ENCODE data around the gene FRMD6. TPM values are rescaled to one million over a fixed set of nuclear protein-coding genes. Genes with fewer than 3 reads are reported as not detected.
"Not testable (repeated sequence)": the region's sequence is repeated elsewhere in the genome, so short reads cannot be mapped to it uniquely, and the experiment has no call there.

The FRMD6 gene
- total RNA-seq, 6 donors from 2014 or later, result 4.9 to 21.0 (median 10.5) TPM

DNA sequence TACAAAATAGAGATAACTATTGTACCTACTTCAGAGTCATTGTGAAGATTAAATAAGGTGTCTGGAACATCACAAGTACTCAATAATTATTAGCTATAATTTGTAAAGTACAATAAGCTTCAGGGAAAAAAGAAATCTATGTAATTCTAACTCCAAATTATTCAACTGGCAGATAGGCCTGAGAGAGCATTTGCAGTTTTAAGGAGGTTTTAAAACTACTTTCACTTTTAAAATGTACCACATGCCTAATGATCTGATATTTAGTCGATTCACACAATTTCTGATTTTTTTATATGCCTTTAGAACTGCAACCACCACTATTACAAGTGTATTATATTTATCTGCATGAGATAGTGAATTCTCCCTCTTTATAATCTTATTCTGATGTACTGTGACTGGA, 24.9 kb upstream of the FRMD6 start:
- no peak for ATAC-seq (ENCODE audit: low FRiP score in 2 of 2)
- TF ChIP-seq POLR2A (IDR thresholded peaks at IDR 0.05), result no peak
- TF ChIP-seq, protein P1, sequence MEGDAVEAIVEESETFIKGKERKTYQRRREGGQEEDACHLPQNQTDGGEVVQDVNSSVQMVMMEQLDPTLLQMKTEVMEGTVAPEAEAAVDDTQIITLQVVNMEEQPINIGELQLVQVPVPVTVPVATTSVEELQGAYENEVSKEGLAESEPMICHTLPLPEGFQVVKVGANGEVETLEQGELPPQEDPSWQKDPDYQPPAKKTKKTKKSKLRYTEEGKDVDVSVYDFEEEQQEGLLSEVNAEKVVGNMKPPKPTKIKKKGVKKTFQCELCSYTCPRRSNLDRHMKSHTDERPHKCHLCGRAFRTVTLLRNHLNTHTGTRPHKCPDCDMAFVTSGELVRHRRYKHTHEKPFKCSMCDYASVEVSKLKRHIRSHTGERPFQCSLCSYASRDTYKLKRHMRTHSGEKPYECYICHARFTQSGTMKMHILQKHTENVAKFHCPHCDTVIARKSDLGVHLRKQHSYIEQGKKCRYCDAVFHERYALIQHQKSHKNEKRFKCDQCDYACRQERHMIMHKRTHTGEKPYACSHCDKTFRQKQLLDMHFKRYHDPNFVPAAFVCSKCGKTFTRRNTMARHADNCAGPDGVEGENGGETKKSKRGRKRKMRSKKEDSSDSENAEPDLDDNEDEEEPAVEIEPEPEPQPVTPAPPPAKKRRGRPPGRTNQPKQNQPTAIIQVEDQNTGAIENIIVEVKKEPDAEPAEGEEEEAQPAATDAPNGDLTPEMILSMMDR (IDR thresholded peaks at IDR 0.05), result no peak
- TF ChIP-seq POLR2AphosphoS5 (IDR thresholded peaks at IDR 0.05), result no peak
- no peak for TF ChIP-seq EP300 (IDR thresholded peaks at IDR 0.05)

DNA sequence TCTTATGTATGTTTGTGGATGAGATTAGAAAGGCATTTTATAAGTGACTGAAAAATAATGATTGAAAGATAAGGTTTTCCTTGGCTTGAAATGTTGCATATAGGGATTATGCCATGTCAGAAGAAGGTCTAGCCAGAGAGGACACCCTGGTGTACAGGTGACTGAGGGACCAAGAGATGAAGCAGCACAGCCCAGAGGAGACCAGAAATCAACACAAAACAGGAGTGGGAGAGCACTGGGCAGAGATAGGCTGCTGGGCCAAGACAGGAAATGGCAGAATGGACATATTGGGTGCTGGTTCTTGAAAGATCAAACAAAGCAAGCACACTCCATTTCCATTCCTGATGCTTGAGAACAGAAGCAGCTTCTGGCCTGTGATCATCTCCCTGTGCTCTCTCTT, 24.4 kb upstream of the FRMD6 start:
- no peak overlapping the region for H3K27ac ChIP-seq
- no peak for DNase-seq
- TF ChIP-seq POLR2A (IDR thresholded peaks at IDR 0.05) (no peak), POLR2AphosphoS5 (IDR thresholded peaks at IDR 0.05) (no peak), EP300 (IDR thresholded peaks at IDR 0.05) (no peak)
- TF ChIP-seq, protein P1 (IDR thresholded peaks at IDR 0.05), result no peak

More for the DNA sequence above, 24.9 kb upstream of the FRMD6 start:
- H3K27me3 ChIP-seq, result no peaks in the 10 kb centered on the region
- WGBS, 2 donors, result 42 to 58% methylated on average over 1 of the region's 1 CpG
- H3K36me3 ChIP-seq, result no peaks in the 10 kb centered on the region
- H3K9me3 ChIP-seq, result no peaks in the 10 kb centered on the region
- no peaks in the 10 kb centered on the region for H3K4me1 ChIP-seq
- H3K27ac ChIP-seq, result no peak overlapping the region
- no peak for DNase-seq
- H3K4me3 ChIP-seq, result no peak overlapping the region

DNA sequence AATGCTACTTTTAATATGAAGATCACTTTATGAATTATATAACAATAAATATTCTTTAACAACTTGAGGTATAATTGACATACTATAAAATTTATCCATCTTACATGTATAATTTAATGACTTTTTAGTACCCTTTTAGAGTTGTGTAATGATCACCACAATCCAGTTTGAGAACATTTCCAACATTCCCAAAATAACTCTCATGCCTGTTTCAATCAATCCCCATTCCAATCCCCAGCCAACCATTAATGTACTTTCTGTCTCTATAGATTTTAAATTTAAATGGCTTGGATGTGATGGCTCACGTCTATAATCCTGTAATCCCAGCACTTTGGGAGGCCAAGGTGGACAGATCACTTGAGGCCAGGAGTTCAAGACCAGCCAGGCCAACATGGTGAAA, 23.5 kb upstream of the FRMD6 start:
- Histone ChIP-seq H3K36me3 (no peaks in the 10 kb centered on the region), H3K27ac (no peak overlapping the region), H3K27me3 (no peaks in the 10 kb centered on the region), H3K4me1 (no peaks in the 10 kb centered on the region), H3K9me3 (no peaks in the 10 kb centered on the region), H3K4me3 (no peak overlapping the region)
- 90 to 92% methylated on average over 1 of the region's 1 CpG for WGBS, 2 donors
- no peak for ATAC-seq (ENCODE audit: low FRiP score in 2 of 2)
- no peak for DNase-seq
- TF ChIP-seq EP300 (IDR thresholded peaks at IDR 0.05) (no peak), POLR2AphosphoS5 (IDR thresholded peaks at IDR 0.05) (no peak), POLR2A (IDR thresholded peaks at IDR 0.05) (no peak)
- TF ChIP-seq, protein P1 (IDR thresholded peaks at IDR 0.05), result no peak

More for the DNA sequence above, 24.4 kb upstream of the FRMD6 start:
- no peak for ATAC-seq (ENCODE audit: low FRiP score in 2 of 2)
- no peaks in the 10 kb centered on the region for H3K4me1 ChIP-seq
- no peaks in the 10 kb centered on the region for H3K36me3 ChIP-seq
- no peaks in the 10 kb centered on the region for H3K9me3 ChIP-seq
- no peak overlapping the region for H3K4me3 ChIP-seq
- no peaks in the 10 kb centered on the region for H3K27me3 ChIP-seq

DNA sequence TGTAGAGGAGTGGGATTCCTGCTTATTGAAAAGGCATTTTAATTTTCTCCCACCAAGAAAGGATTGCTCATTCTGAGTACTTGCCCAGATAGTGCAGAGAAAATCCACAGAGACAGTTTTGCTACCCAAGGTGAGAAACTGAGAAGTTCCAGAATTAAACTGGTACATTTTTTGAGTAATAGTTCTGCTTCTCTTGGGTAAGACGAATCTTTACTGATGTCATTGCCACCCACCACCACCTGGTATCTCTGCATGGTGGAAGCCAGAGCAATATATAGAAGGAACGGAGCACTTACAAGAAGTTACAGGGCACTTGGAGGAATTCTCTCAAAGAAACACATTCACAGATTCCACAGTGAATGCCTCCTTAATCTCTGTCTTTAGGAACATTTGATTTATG, 20.7 kb upstream of the FRMD6 start:
- no peaks in the 10 kb centered on the region for H3K9me3 ChIP-seq
- TF ChIP-seq EP300 (IDR thresholded peaks at IDR 0.05) (no peak), POLR2A (IDR thresholded peaks at IDR 0.05) (no peak), POLR2AphosphoS5 (IDR thresholded peaks at IDR 0.05) (no peak)
- TF ChIP-seq, protein P1 (IDR thresholded peaks at IDR 0.05), result no peak
- ATAC-seq (ENCODE audit: low FRiP score in 2 of 2), result no peak
- 67 to 75% methylated on average over 2 of the region's 2 CpGs for WGBS, 2 donors
- no peak overlapping the region for H3K4me3 ChIP-seq
- H3K27ac ChIP-seq, result no peak overlapping the region
- DNase-seq, result no peak
- H3K36me3 ChIP-seq, result no peaks in the 10 kb centered on the region
- no peaks in the 10 kb centered on the region for H3K4me1 ChIP-seq
- H3K27me3 ChIP-seq, result no peaks in the 10 kb centered on the region

DNA sequence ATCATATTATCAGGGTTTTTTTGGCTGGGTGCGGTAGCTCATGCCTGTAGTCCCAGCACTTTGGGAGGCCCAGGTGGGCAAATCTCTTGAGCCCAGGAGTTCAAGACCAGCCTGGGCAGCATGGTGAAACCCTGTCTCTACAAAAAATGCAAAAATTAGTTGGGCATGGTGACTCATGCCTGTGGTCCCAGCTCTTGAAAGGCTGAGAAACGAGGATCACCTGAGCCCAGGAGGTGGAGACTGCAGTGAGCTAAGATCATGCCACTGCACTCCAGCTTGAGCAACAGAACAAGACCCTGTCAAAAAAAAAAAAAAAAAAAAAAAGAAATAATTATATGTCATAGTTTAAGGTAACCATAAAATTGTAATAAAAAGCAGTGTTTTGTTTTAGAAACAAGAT, 18.4 kb upstream of the FRMD6 start:
- not testable (repeated sequence) for ATAC-seq (ENCODE audit: low FRiP score in 2 of 2); H3K36me3 ChIP-seq; H3K4me1 ChIP-seq; H3K4me3 ChIP-seq; DNase-seq; H3K9me3 ChIP-seq; H3K27ac ChIP-seq; H3K27me3 ChIP-seq
- 88 to 90% methylated on average over 2 of the region's 2 CpGs for WGBS, 2 donors

Data from upper lobe of left lung (tissue), 6 donors.